Sigmoid colon (tissue), 7 donors: ENCODE data around the gene MAOA. TPM values are rescaled to one million over a fixed set of nuclear protein-coding genes. Genes with fewer than 3 reads are reported as not detected.

Experiments used
- DNase-seq: peaks from one replicate; pipeline ENCODE4 v3.0.0-alpha.2; 2019
- H3K27ac ChIP-seq, 4 donors: fragments of 200-600 bp; sonication (generic); one replicate each; pipeline ENCODE4 v1.5.1; 2016 to 2019; ENCODE audit warnings: mild to moderate bottlenecking in 1 of 4
- H3K27me3 ChIP-seq, 3 donors: fragments of 200-600 bp; sonication (generic); one replicate each; pipeline ENCODE4 v1.5.1; 2019; ENCODE audit warnings: mild to moderate bottlenecking in 1 of 3
- H3K36me3 ChIP-seq, 4 donors: fragments of 200-600 bp; sonication (generic); one replicate each; pipeline ENCODE4 v1.5.1; 2016 to 2019
- H3K4me1 ChIP-seq, 4 donors: fragments of 200-600 bp; sonication (generic); one replicate each; pipeline ENCODE4 v1.5.1; 2017 to 2019
- H3K4me3 ChIP-seq, 4 donors: fragments of 200-600 bp; sonication (generic); one replicate each; pipeline ENCODE4 v1.5.1; 2017 to 2019; ENCODE audit warnings: mild to moderate bottlenecking in 2 of 4, moderate library complexity in 1 of 4
- H3K9me3 ChIP-seq, 4 donors: fragments of 200-600 bp in 3 of 4; sonication (generic) in 3 of 4; one replicate each; pipeline versions ENCODE4 v1.5.1 to v1.6.1; 2013 to 2019
- CTCF ChIP-seq, 4 experiments: fragments of 450-650 bp in 3 of 4; fragments of 200-600 bp in 1 of 4; IDR thresholded peaks; one replicate each; pipeline ENCODE4 v1.5.1; 2016 to 2019; ENCODE audit warnings: antibody characterized with exemption in 4 of 4, mild to moderate bottlenecking in 3 of 4, moderate library complexity in 2 of 4
- EP300 ChIP-seq, 4 donors: sonication (generic); formaldehyde crosslinking; IDR thresholded peaks; one replicate each; pipeline ENCODE4 v1.6.1; 2017; ENCODE audit warnings: antibody characterized with exemption in 4 of 4
- POLR2A ChIP-seq, 2 donors: fragments of 450-650 bp; IDR thresholded peaks; one replicate each; pipeline ENCODE4 v1.6.1; 2016; ENCODE audit warnings: antibody characterized with exemption in 2 of 2, mild to moderate bottlenecking in 2 of 2, moderate library complexity in 2 of 2
- POLR2AphosphoS5 ChIP-seq, 4 donors: sonication (generic); formaldehyde crosslinking; IDR thresholded peaks; one replicate each; pipeline ENCODE4 v1.6.1; 2017; ENCODE audit warnings: antibody characterized with exemption in 4 of 4
- WGBS, 2 donors: extraction: QIAGEN DNeasy Blood & Tissue Kit; methylation state at CpG; one replicate each; pipeline ENCODE4 v1.1.7; 2013; 5-methylcytosine and 5-hydroxymethylcytosine counted together
- intact Hi-C: fragments of 100-400 bp; cut with DNase I; formaldehyde crosslinking; loops from one replicate; pipeline ENCODE4 v1.15.1; 2023
- polyA plus RNA-seq, 3 donors: library from polyadenylated mRNA; stranded (reverse); fragments of 200-250 nt; gene quantifications; one replicate each; pipeline ENCODE4 v1.2.3, GENCODE V29; 2013
- total RNA-seq, 4 donors: library from RNA; depleted of rRNA; stranded (reverse); fragments of >200 nt; gene quantifications; one replicate each; pipeline ENCODE4 v1.1.0, GENCODE V29; 2016
- donor health status: healthy with polysubstance abuse.
- donor health status: Bipolar disorder and iron deficiency.
- donor health status: healthy.

MAOA gene
- total and polyA plus RNA-seq, 7 donors = 116 to 230 (median 180) TPM

- no peaks in the 10 kb centered on the region for H3K27me3 ChIP-seq
- no peak for DNase-seq
- 89 to 90% methylated on average over 5 of the region's 5 CpGs for WGBS, 2 donors
Observed at GRCh38 chrX:43640482-43640881, 15.6 kb upstream of the MAOA start.

GRCh38 chrX:43641691-43642090, 14.4 kb upstream of the MAOA start:
- TF ChIP-seq CTCF (IDR thresholded peaks at IDR 0.05) (no peak), EP300 (IDR thresholded peaks at IDR 0.05) (no peak), POLR2A (IDR thresholded peaks at IDR 0.05) (no peak), POLR2AphosphoS5 (IDR thresholded peaks at IDR 0.05) (no peak)
- H3K36me3 ChIP-seq = no peaks in the 10 kb centered on the region
- intact Hi-C loops = no loop called here
- H3K27ac ChIP-seq = no peak overlapping the region
- DNase-seq = no peak
- H3K4me1 ChIP-seq = peaks cover 0 to 14% (median 6%) of the 10 kb centered on the region in 4 donors
- no peaks in the 10 kb centered on the region for H3K9me3 ChIP-seq
- no peaks in the 10 kb centered on the region for H3K27me3 ChIP-seq
- no peak overlapping the region for H3K4me3 ChIP-seq

More at GRCh38 chrX:43640482-43640881, 15.6 kb upstream of the MAOA start:
- Histone ChIP-seq H3K27ac (no peak overlapping the region), H3K36me3 (no peaks in the 10 kb centered on the region), H3K4me3 (no peak overlapping the region), H3K4me1 (peaks cover 0 to 14% (median 6%) of the 10 kb centered on the region in 4 donors), H3K9me3 (no peaks in the 10 kb centered on the region)
- intact Hi-C loops = no loop called here
- TF ChIP-seq EP300 (IDR thresholded peaks at IDR 0.05) (no peak), POLR2AphosphoS5 (IDR thresholded peaks at IDR 0.05) (no peak), CTCF (IDR thresholded peaks at IDR 0.05) (no peak), POLR2A (IDR thresholded peaks at IDR 0.05) (no peak)

- DNase-seq = no peak
- Histone ChIP-seq H3K27me3 (no peaks in the 10 kb centered on the region), H3K36me3 (no peaks in the 10 kb centered on the region), H3K4me3 (no peak overlapping the region), H3K4me1 (peaks cover 0 to 14% (median 6%) of the 10 kb centered on the region in 4 donors), H3K27ac (no peak overlapping the region), H3K9me3 (no peaks in the 10 kb centered on the region)
- intact Hi-C loops = no loop called here
- WGBS, 2 donors = 78 to 88% methylated on average over 1 of the region's 1 CpG
- TF ChIP-seq POLR2AphosphoS5 (IDR thresholded peaks at IDR 0.05) (no peak), POLR2A (IDR thresholded peaks at IDR 0.05) (no peak), EP300 (IDR thresholded peaks at IDR 0.05) (no peak), CTCF (IDR thresholded peaks at IDR 0.05) (no peak)
Observed at GRCh38 chrX:43643201-43643600, 12.9 kb upstream of the MAOA start.

- H3K9me3 ChIP-seq = no peaks in the 10 kb centered on the region
- DNase-seq = no peak
- H3K27ac ChIP-seq = peak overlapping the region in 1 of 4 donors; percentile 49
- no peaks in the 10 kb centered on the region for H3K27me3 ChIP-seq
- peaks cover 0 to 14% (median 6%) of the 10 kb centered on the region in 4 donors for H3K4me1 ChIP-seq
- H3K4me3 ChIP-seq = no peak overlapping the region
- TF ChIP-seq POLR2A (IDR thresholded peaks at IDR 0.05) = no peak
- TF ChIP-seq POLR2AphosphoS5 (IDR thresholded peaks at IDR 0.05) = no peak
- TF ChIP-seq EP300 (IDR thresholded peaks at IDR 0.05) = no peak
- H3K36me3 ChIP-seq = no peaks in the 10 kb centered on the region
- intact Hi-C loops = no loop called here
Observed at GRCh38 chrX:43643662-43644061, 12.4 kb upstream of the MAOA start.

GRCh38 chrX:43644124-43644701, 11.9 kb upstream of the MAOA start:
- no peak for DNase-seq
- intact Hi-C loops = no loop called here
- Histone ChIP-seq H3K4me3 (no peak overlapping the region), H3K27me3 (no peaks in the 10 kb centered on the region), H3K9me3 (no peaks in the 10 kb centered on the region), H3K36me3 (no peaks in the 10 kb centered on the region), H3K4me1 (peaks cover 0 to 14% (median 6%) of the 10 kb centered on the region in 4 donors), H3K27ac (peak overlapping the region in 2 of 4 donors; percentile 19 to 49)
- WGBS, 2 donors = 68 to 80% methylated on average over 3 of the region's 3 CpGs
- TF ChIP-seq POLR2AphosphoS5 (IDR thresholded peaks at IDR 0.05) (peak in 1 of 4 donors; percentile 25), EP300 (IDR thresholded peaks at IDR 0.05) (no peak)

GRCh38 chrX:43646800-43647199, 9.3 kb upstream of the MAOA start:
- H3K27ac ChIP-seq = no peak overlapping the region
- no peak overlapping the region for H3K4me3 ChIP-seq
- no peak for TF ChIP-seq POLR2A (IDR thresholded peaks at IDR 0.05)
- TF ChIP-seq CTCF (IDR thresholded peaks at IDR 0.05) = no peak
- TF ChIP-seq POLR2AphosphoS5 (IDR thresholded peaks at IDR 0.05) = no peak
- TF ChIP-seq EP300 (IDR thresholded peaks at IDR 0.05) = no peak
- intact Hi-C loops = no loop called here
- no peaks in the 10 kb centered on the region for H3K9me3 ChIP-seq
- no peaks in the 10 kb centered on the region for H3K36me3 ChIP-seq
- peaks cover 0 to 14% (median 6%) of the 10 kb centered on the region in 4 donors for H3K4me1 ChIP-seq
- 24 to 68% methylated on average over 3 of the region's 3 CpGs for WGBS, 2 donors
- H3K27me3 ChIP-seq = no peaks in the 10 kb centered on the region
- no peak for DNase-seq
